ENCODE results near the gene CD96.

GRCh38 chr3:111589303-111590142 lies 47.5 kb downstream of the CD96 start:
- TF ChIP-seq CTCF (IDR thresholded peaks at IDR 0.05; ENCODE audit: insufficient read depth, low read depth, low read length) = no peak
- no peak for TF ChIP-seq EZH2 (IDR thresholded peaks at IDR 0.05; ENCODE audit: insufficient read depth, low read length)
